Testis (tissue), 3 donors: Measurements from ENCODE around the gene BEX2. TPM values are rescaled to one million over a fixed set of nuclear protein-coding genes. Genes with fewer than 3 reads are reported as not detected.

Experiments used
- DNase-seq: peaks from one replicate; pipeline ENCODE4 v3.0.0-alpha.2; 2019
- H3K27ac ChIP-seq, 2 donors: fragments of 200-600 bp; sonication (generic); one replicate each; pipeline ENCODE4 v1.5.1; 2019
- H3K27me3 ChIP-seq: fragments of 200-600 bp; sonication (generic); one replicate; pipeline ENCODE4 v1.5.1; 2019
- H3K36me3 ChIP-seq: fragments of 200-600 bp; sonication (generic); one replicate; pipeline ENCODE4 v1.5.1; 2017; ENCODE audit warnings: low read depth; ENCODE audit errors: missing control alignments
- H3K4me1 ChIP-seq: fragments of 200-600 bp; sonication (generic); one replicate; pipeline ENCODE4 v1.5.1; 2019
- H3K4me3 ChIP-seq, 2 donors: fragments of 200-600 bp; sonication (generic); one replicate each; pipeline ENCODE4 v1.5.1; 2017 to 2019
- H3K9me3 ChIP-seq: fragments of 200-600 bp; sonication (generic); one replicate; pipeline ENCODE4 v1.5.1; 2017
- POLR2A ChIP-seq: fragments of 450-650 bp; IDR thresholded peaks from one replicate; pipeline ENCODE4 v1.6.1; 2017; ENCODE audit warnings: antibody characterized with exemption, mild to moderate bottlenecking, moderate library complexity
- WGBS, 2 donors: methylation state at CpG; one replicate each; pipeline ENCODE4 v1.1.5; 2018; 5-methylcytosine and 5-hydroxymethylcytosine counted together
- intact Hi-C: fragments of 100-400 bp; cut with DNase I; formaldehyde crosslinking; loops from one replicate; pipeline ENCODE4 v1.15.1; 2023; ENCODE audit warnings: low total_unique reads
- polyA plus RNA-seq: library from polyadenylated mRNA; stranded (reverse); fragments of 350-450 nt; fragmentation: Illumina TruSeq; extraction: RNeasy Lipid Tissue Mini Kit (QIAGEN cat#74804); gene quantifications from one replicate; pipeline ENCODE4 v1.2.3, GENCODE V29; 2014; ENCODE audit warnings: low read depth, low replicate concordance; ENCODE audit not compliant: insufficient read depth
- total RNA-seq, 2 donors: library from RNA; depleted of rRNA; stranded (reverse); fragments of >200 nt; gene quantifications; one replicate each; pipeline ENCODE4 v1.2.3, GENCODE V29; 2016
- TF ChIP-seq, protein P1 (sequence below), 3 experiments: fragments of 450-650 bp in 2 of 3; fragments of 200-600 bp in 1 of 3; sonication (generic) in 1 of 3; IDR thresholded peaks; one replicate each; pipeline ENCODE4 v1.5.1; 2016 to 2019; ENCODE audit warnings: antibody characterized with exemption in 3 of 3, mild to moderate bottlenecking in 2 of 3, moderate library complexity in 1 of 3

BEX2 gene
- total and polyA plus RNA-seq, 3 donors from 2014 or later = 82.7 to 116 (median 88.9) TPM

DNA sequence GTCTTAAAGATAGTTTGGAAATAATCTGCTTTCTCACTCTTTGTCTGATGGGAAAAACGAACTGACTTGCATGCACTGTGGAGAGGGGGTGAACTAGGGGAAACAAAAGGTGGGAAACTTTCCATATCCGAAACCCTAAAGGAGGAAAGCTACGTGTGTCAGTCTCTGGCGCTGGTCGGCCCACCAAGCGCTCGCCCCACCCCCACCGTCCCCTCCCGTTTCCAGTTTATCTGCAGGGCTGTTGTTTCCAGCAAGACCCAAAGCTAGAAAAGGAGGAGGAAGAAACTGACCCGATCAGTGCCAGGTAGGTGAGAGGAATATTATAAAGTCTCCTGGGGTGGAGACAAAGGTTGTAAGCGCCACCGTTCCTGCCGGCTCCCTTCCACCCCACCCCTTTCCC, 46.1 kb upstream of the BEX2 start:
- no peaks in the 10 kb centered on the region for H3K27me3 ChIP-seq
- peak overlapping the region; percentile 95 to 97 for H3K27ac ChIP-seq
- intact Hi-C loops = loop anchor here (10.0 kb wide), 1 partner anchor 328 kb away; the partner anchor contains the start of gene MORF4L2
- H3K4me1 ChIP-seq = no peaks in the 10 kb centered on the region
- WGBS, 2 donors = 0 to 4% methylated on average over 4 to 12 of the region's 13 CpGs
- DNase-seq = peak; percentile 37
- no peaks in the 10 kb centered on the region for H3K36me3 ChIP-seq
- no peaks in the 10 kb centered on the region for H3K9me3 ChIP-seq
- peak overlapping the region; percentile 69 to 82 for H3K4me3 ChIP-seq
- TF ChIP-seq, protein P1, sequence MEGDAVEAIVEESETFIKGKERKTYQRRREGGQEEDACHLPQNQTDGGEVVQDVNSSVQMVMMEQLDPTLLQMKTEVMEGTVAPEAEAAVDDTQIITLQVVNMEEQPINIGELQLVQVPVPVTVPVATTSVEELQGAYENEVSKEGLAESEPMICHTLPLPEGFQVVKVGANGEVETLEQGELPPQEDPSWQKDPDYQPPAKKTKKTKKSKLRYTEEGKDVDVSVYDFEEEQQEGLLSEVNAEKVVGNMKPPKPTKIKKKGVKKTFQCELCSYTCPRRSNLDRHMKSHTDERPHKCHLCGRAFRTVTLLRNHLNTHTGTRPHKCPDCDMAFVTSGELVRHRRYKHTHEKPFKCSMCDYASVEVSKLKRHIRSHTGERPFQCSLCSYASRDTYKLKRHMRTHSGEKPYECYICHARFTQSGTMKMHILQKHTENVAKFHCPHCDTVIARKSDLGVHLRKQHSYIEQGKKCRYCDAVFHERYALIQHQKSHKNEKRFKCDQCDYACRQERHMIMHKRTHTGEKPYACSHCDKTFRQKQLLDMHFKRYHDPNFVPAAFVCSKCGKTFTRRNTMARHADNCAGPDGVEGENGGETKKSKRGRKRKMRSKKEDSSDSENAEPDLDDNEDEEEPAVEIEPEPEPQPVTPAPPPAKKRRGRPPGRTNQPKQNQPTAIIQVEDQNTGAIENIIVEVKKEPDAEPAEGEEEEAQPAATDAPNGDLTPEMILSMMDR (IDR thresholded peaks at IDR 0.05) = no peak
- TF ChIP-seq POLR2A = no peak

DNA sequence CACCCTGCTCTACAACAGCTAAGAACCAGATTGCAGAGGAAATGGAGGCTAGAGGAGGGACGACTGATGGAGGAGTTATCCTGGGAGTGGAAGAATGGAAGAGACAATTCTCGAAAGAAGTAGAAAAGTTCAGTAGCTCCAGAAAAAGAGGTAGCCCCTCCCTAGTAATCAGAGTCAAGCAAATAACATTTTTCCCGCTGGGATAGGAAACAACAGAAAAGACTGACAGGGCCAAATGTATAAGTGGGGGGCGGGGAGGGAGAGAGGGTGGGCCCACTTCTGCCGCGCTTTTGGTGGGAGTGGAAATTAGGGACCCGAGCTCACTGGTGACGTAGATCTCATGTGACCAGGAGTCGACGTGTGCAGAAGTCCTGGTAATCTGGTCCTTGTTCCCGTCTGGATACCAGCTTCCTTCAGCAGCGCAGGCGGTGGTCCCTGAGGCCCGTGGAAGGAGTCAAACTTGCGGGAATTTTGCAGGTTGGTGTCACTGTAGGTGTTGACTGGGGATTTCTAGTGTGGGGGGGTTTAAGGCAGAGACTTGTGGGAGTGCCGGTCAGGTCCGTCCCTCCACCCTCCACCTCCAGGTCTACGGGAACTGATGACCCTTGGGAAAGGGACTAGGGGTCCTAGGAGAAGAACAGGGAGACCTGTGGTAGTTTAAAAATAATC, 45.5 kb upstream of the BEX2 start, which contains the start of gene TCEAL9:
TSS of gene TCEAL9 (plus strand) at position 377 of the 669 bp plus-strand sequence. CDS start 1,179 bp downstream, outside the sequence.
- Histone ChIP-seq H3K27ac (peak within 1 kb of the TSS; percentile 95 to 97), H3K36me3 (no peaks in the 10 kb centered on the region), H3K4me3 (peak within 1 kb of the TSS; percentile 69 to 82), H3K4me1 (no peaks in the 10 kb centered on the region), H3K27me3 (no peaks in the 10 kb centered on the region), H3K9me3 (no peaks in the 10 kb centered on the region)
- TF ChIP-seq, protein P1 (IDR thresholded peaks at IDR 0.05) = no peak
- TF ChIP-seq POLR2A = peak; percentile 58
- DNase-seq = peak; percentile 85
- intact Hi-C loops = loop anchor here (10.0 kb wide), 1 partner anchor 329 kb away; the partner anchor contains the start of gene MORF4L2
- WGBS, 2 donors = 0% methylated on average over 11 to 18 of the region's 18 CpGs

DNA sequence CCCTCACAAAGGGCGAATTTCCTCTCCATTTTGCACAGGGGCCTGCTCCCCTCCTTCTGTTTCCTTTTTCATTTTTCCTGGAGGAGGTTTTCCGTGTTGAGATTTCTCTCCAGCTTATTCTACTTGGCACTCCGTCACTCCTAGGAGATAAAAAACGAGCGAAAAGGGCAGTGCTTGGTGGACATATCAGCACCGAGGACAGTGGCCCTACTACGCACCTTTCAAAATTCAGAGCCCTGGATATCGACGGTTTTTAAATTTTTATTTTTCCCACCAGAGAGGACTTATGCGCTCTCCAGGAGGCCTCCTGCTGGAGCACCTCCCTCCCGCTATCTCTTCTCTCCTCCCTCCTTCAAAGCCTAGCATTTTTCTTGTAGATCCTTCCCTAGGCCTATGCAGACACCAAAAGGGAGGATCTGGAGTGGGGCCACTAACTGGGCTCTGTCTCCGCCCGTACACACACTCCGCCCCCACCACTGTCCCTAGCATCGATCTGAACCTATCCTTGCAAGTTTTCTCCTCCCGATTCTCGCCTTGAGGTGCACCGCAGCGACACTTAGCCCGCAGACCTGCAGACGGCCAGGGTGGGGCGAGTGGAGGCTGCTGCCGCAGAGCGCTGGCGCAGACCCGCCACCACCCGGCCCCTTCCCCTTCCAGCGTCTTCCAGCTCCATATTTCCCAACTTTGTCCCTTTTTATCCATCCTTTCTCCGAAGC, 37.0 kb upstream of the BEX2 start:
- Histone ChIP-seq H3K4me1 (no peaks in the 10 kb centered on the region), H3K9me3 (no peaks in the 10 kb centered on the region), H3K36me3 (no peaks in the 10 kb centered on the region), H3K27ac (no peak overlapping the region), H3K4me3 (no peak overlapping the region), H3K27me3 (no peaks in the 10 kb centered on the region)
- intact Hi-C loops = no loop called here
- 43 to 56% methylated on average over 27 to 29 of the region's 29 CpGs for WGBS, 2 donors
- DNase-seq = no peak
- TF ChIP-seq, protein P1 (IDR thresholded peaks at IDR 0.05) = no peak

DNA sequence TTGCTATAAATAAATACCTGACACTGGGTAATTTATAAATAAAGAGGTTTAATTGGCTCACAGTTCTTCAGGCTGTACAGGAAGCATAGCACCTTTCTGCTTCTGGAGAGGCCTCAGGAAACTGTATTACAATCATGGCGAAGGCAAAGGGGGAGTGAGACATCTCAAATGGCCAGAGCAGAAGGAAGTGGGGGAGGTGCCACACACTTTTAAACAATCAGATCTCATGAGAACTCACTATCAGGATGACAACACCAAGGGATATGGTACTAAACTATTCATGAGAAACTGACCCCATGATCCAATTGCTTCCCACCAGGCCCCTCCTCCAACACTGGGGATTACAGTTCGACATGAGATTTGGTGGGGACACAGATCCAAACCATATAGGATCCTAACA, 33.8 kb upstream of the BEX2 start:
- TF ChIP-seq, protein P1 (IDR thresholded peaks at IDR 0.05) = no peak
- TF ChIP-seq POLR2A = no peak
- WGBS, 2 donors = 75 to 81% methylated on average over 2 of the region's 2 CpGs
- no peak overlapping the region for H3K4me3 ChIP-seq
- H3K36me3 ChIP-seq = no peaks in the 10 kb centered on the region
- intact Hi-C loops = no loop called here
- no peak overlapping the region for H3K27ac ChIP-seq
- no peaks in the 10 kb centered on the region for H3K27me3 ChIP-seq
- H3K4me1 ChIP-seq = no peaks in the 10 kb centered on the region
- H3K9me3 ChIP-seq = no peaks in the 10 kb centered on the region
- DNase-seq = no peak
